K562 (cell line): ENCODE measurements around the gene TRERF1.

Experiments
- ATF2 ChIP-seq: sonication (generic); formaldehyde crosslinking; IDR thresholded peaks from 2 replicates; pipeline ENCODE4 v1.8.1; 2022; ENCODE audit warnings: missing genetic modification reagents
- CHD1 ChIP-seq: fragments of 200-600 bp; sonication (generic); IDR thresholded peaks from one replicate; pipeline ENCODE4 v1.6.1; 2012; ENCODE audit warnings: mild to moderate bottlenecking, moderate library complexity, low read length, inconsistent platforms
- E2F5 ChIP-seq: sonication (generic); formaldehyde crosslinking; IDR thresholded peaks from 2 replicates; pipeline ENCODE4 v1.8.0; 2022; ENCODE audit warnings: mild to moderate bottlenecking, missing genetic modification reagents
- HDAC6 ChIP-seq: IDR thresholded peaks from 2 replicates; pipeline ENCODE4 v1.6.1; 2012; ENCODE audit warnings: low read depth, mild to moderate bottlenecking, control low read depth, inconsistent platforms, low read length, moderate library complexity
- MEIS2 ChIP-seq: fragments of 450-650 bp; IDR thresholded peaks from 2 replicates; pipeline ENCODE4 v1.6.1; 2014; ENCODE audit warnings: mild to moderate bottlenecking; ENCODE audit not compliant: partially characterized antibody
- NFYB ChIP-seq: IDR thresholded peaks from 2 replicates; pipeline ENCODE4 v1.6.1; 2011; ENCODE audit warnings: mild to moderate bottlenecking, moderate library complexity; ENCODE audit not compliant: insufficient read length; ENCODE audit errors: extremely low read depth
- RAD21 ChIP-seq, 2 experiments: fragments of 250-450 bp in 1 of 2; fragments of 450-650 bp in 1 of 2; sonication (Bioruptor Pico) in 1 of 2; formaldehyde crosslinking in 1 of 2; IDR thresholded peaks in 1 of 2; conservative IDR thresholded peaks in 1 of 2; 2 replicates each; pipeline versions ENCODE4 v1.4.0 to v1.8.0; 2020 to 2022; ENCODE audit warnings: mild to moderate bottlenecking in 2 of 2, moderate library complexity in 1 of 2
- SREBF2 ChIP-seq: sonication (generic); formaldehyde crosslinking; IDR thresholded peaks from 2 replicates; pipeline ENCODE4 v1.4.0; 2020; ENCODE audit warnings: mild to moderate bottlenecking, missing genetic modification reagents
- TARDBP ChIP-seq: fragments of 450-650 bp; IDR thresholded peaks from 2 replicates; pipeline ENCODE4 v1.6.1; 2016
- TF ChIP-seq, protein P1 (sequence below), 3 experiments: IDR thresholded peaks in 2 of 3; conservative IDR thresholded peaks in 1 of 3; 2 replicates each; pipeline ENCODE4 v1.5.1; 2011 to 2012; ENCODE audit warnings: low read length in 3 of 3, mild to moderate bottlenecking in 3 of 3, control low read depth in 2 of 3, improper control_type of control experiment in 1 of 3, inconsistent platforms in 1 of 3, low read depth in 1 of 3, mixed read lengths in 1 of 3, moderate library complexity in 1 of 3; ENCODE audit not compliant: insufficient read depth in 2 of 3

GRCh38 chr6:42441697-42442081 is 10.0 kb downstream of the TRERF1 start:
- TF ChIP-seq HDAC6 (no peak), ATF2 (no peak), CHD1 (no peak), TARDBP (no peak), RAD21 (CRISPR knock-in tag; conservative IDR thresholded peaks at IDR 0.05 in 1 of 2, IDR thresholded peaks at IDR 0.05 in 1 of 2) (no peak), E2F5 (CRISPR knock-in tag) (no peak), SREBF2 (CRISPR knock-in tag) (no peak), MEIS2 (no peak), NFYB (no peak)
- TF ChIP-seq, protein P1, sequence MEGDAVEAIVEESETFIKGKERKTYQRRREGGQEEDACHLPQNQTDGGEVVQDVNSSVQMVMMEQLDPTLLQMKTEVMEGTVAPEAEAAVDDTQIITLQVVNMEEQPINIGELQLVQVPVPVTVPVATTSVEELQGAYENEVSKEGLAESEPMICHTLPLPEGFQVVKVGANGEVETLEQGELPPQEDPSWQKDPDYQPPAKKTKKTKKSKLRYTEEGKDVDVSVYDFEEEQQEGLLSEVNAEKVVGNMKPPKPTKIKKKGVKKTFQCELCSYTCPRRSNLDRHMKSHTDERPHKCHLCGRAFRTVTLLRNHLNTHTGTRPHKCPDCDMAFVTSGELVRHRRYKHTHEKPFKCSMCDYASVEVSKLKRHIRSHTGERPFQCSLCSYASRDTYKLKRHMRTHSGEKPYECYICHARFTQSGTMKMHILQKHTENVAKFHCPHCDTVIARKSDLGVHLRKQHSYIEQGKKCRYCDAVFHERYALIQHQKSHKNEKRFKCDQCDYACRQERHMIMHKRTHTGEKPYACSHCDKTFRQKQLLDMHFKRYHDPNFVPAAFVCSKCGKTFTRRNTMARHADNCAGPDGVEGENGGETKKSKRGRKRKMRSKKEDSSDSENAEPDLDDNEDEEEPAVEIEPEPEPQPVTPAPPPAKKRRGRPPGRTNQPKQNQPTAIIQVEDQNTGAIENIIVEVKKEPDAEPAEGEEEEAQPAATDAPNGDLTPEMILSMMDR (IDR thresholded peaks at IDR 0.05 in 2 of 3, conservative IDR thresholded peaks at IDR 0.05 in 1 of 3; ENCODE audit: insufficient read depth in 2 of 3, low read depth in 1 of 3, low read length in 3 of 3), result no peak
